Esophagus muscularis mucosa (tissue), 4 donors: ENCODE data around the gene SLC39A3.

Experiments
- CTCF ChIP-seq, 3 experiments: fragments of 200-600 bp in 2 of 3; fragments of 450-650 bp in 1 of 3; sonication (generic) in 2 of 3; IDR thresholded peaks; one replicate each; pipeline ENCODE4 v1.5.1; 2017 to 2019; ENCODE audit warnings: antibody characterized with exemption in 3 of 3, mild to moderate bottlenecking in 2 of 3, moderate library complexity in 1 of 3
- EP300 ChIP-seq: sonication (generic); formaldehyde crosslinking; IDR thresholded peaks from one replicate; pipeline ENCODE4 v1.6.1; 2017; ENCODE audit warnings: antibody characterized with exemption
- POLR2A ChIP-seq: fragments of 450-650 bp; IDR thresholded peaks from one replicate; pipeline ENCODE4 v1.6.1; 2017; ENCODE audit warnings: antibody characterized with exemption, moderate library complexity, mild to moderate bottlenecking, low read depth
- POLR2AphosphoS5 ChIP-seq, 2 donors: sonication (generic); formaldehyde crosslinking; IDR thresholded peaks; one replicate each; pipeline ENCODE4 v1.6.1; 2017; ENCODE audit warnings: antibody characterized with exemption in 2 of 2

- no peak for TF ChIP-seq CTCF (IDR thresholded peaks at IDR 0.05)
- TF ChIP-seq POLR2AphosphoS5 (IDR thresholded peaks at IDR 0.05), result no peak
- no peak for TF ChIP-seq EP300
- no peak for TF ChIP-seq POLR2A
Measured at GRCh38 chr19:2724148-2724557, 15.7 kb downstream of the SLC39A3 start.
